SK-N-SH treated with all-trans-retinoic acid at 6 μM for 48 hours (cell line): ENCODE measurements around the gene ZNF101.

Experiments
- ATAC-seq: fragments of 200-7000 bp; cut with Tn5 transposase; 3 replicates; pipeline ENCODE4 v1.9.1; 2020; ENCODE audit warnings: mild to moderate bottlenecking, moderate library complexity
- ARNTL ChIP-seq: fragments of 450-650 bp; formaldehyde crosslinking; IDR thresholded peaks from 2 replicates; pipeline ENCODE4 v1.5.0; 2020; ENCODE audit warnings: low read depth, mild to moderate bottlenecking, moderate library complexity, borderline replicate concordance
- BACH2 ChIP-seq: fragments of 250-450 bp; sonication (Bioruptor Pico); IDR thresholded peaks from 2 replicates; pipeline ENCODE4 v1.9.0; 2021; ENCODE audit warnings: mild to moderate bottlenecking, borderline replicate concordance
- CSDC2 ChIP-seq: fragments of 250-450 bp; sonication (Bioruptor Pico); IDR thresholded peaks from 2 replicates; pipeline ENCODE4 v1.5.0; 2020; ENCODE audit warnings: mild to moderate bottlenecking, moderate library complexity
- GLIS3 ChIP-seq: fragments of 250-450 bp; sonication (Bioruptor Pico); IDR thresholded peaks from 2 replicates; pipeline ENCODE4 v1.5.0; 2020; ENCODE audit warnings: mild to moderate bottlenecking, moderate library complexity
- ISL1 ChIP-seq: fragments of 250-450 bp; sonication (Bioruptor Pico); IDR thresholded peaks from 2 replicates; pipeline ENCODE4 v2.1.2; 2022; ENCODE audit warnings: mild to moderate bottlenecking, moderate library complexity
- OSR1 ChIP-seq: fragments of 250-450 bp; sonication (Bioruptor Pico); IDR thresholded peaks from 2 replicates; pipeline ENCODE4 v1.8.0; 2022; ENCODE audit warnings: moderate library complexity, mild to moderate bottlenecking, inconsistent platforms
- RARB ChIP-seq: fragments of 250-450 bp; sonication (Bioruptor Pico); IDR thresholded peaks from 2 replicates; pipeline ENCODE4 v1.8.0; 2021; ENCODE audit warnings: mild to moderate bottlenecking, moderate library complexity
- SNAI2 ChIP-seq: fragments of 250-450 bp; sonication (Bioruptor Pico); IDR thresholded peaks from 2 replicates; pipeline ENCODE4 v1.5.0; 2020; ENCODE audit warnings: mild to moderate bottlenecking, moderate library complexity
- TCF4 ChIP-seq: fragments of 250-450 bp; sonication (Bioruptor Pico); IDR thresholded peaks from 2 replicates; pipeline ENCODE4 v1.8.0; 2021; ENCODE audit warnings: mild to moderate bottlenecking, moderate library complexity, borderline replicate concordance
- TOX ChIP-seq: fragments of 250-450 bp; sonication (Bioruptor Pico); IDR thresholded peaks from 2 replicates; pipeline ENCODE4 v1.8.0; 2021; ENCODE audit warnings: mild to moderate bottlenecking, moderate library complexity, borderline replicate concordance
- ZC3H10 ChIP-seq: fragments of 250-450 bp; sonication (Bioruptor Pico); IDR thresholded peaks from 2 replicates; pipeline ENCODE4 v1.5.1; 2021; ENCODE audit warnings: mild to moderate bottlenecking, moderate library complexity
- ZFP3 ChIP-seq: fragments of 250-450 bp; sonication (Bioruptor Pico); IDR thresholded peaks from 2 replicates; pipeline ENCODE4 v1.5.0; 2020; ENCODE audit warnings: mild to moderate bottlenecking, moderate library complexity
- ZFP30 ChIP-seq: fragments of 450-650 bp; formaldehyde crosslinking; IDR thresholded peaks from 2 replicates; pipeline ENCODE4 v1.5.0; 2022; ENCODE audit warnings: mild to moderate bottlenecking, moderate library complexity
- ZNF565 ChIP-seq: fragments of 450-650 bp; formaldehyde crosslinking; conservative IDR thresholded peaks from 2 replicates; pipeline ENCODE4 v1.5.0; 2020; ENCODE audit warnings: low read depth, mild to moderate bottlenecking, moderate library complexity
- ZNF70 ChIP-seq: fragments of 450-650 bp; formaldehyde crosslinking; IDR thresholded peaks from 2 replicates; pipeline ENCODE4 v1.5.0; 2020; ENCODE audit warnings: mild to moderate bottlenecking, moderate library complexity
- ZNF8 ChIP-seq: fragments of 450-650 bp; formaldehyde crosslinking; IDR thresholded peaks from 2 replicates; pipeline ENCODE4 v1.5.0; 2020; ENCODE audit warnings: mild to moderate bottlenecking, moderate library complexity
- TF ChIP-seq, protein P1 (sequence below): fragments of 250-450 bp; sonication (Bioruptor Pico); IDR thresholded peaks from 2 replicates; pipeline ENCODE4 v1.5.0; 2020; ENCODE audit warnings: mild to moderate bottlenecking, moderate library complexity
- TF ChIP-seq, protein P2 (sequence below): fragments of 250-450 bp; sonication (Bioruptor Pico); IDR thresholded peaks from 2 replicates; pipeline ENCODE4 v1.8.0; 2021; ENCODE audit warnings: low read depth, mild to moderate bottlenecking, moderate library complexity, borderline replicate concordance
- TF ChIP-seq, protein P3 (sequence below): fragments of 250-450 bp; sonication (Bioruptor Pico); IDR thresholded peaks from 2 replicates; pipeline ENCODE4 v1.5.1; 2020; ENCODE audit warnings: low read depth, mild to moderate bottlenecking, moderate library complexity
- TF ChIP-seq, protein P4 (sequence below): fragments of 250-450 bp; sonication (Bioruptor Pico); IDR thresholded peaks from 2 replicates; pipeline ENCODE4 v1.8.0; 2020; ENCODE audit warnings: mild to moderate bottlenecking, moderate library complexity, borderline replicate concordance

ZNF101 gene

DNA sequence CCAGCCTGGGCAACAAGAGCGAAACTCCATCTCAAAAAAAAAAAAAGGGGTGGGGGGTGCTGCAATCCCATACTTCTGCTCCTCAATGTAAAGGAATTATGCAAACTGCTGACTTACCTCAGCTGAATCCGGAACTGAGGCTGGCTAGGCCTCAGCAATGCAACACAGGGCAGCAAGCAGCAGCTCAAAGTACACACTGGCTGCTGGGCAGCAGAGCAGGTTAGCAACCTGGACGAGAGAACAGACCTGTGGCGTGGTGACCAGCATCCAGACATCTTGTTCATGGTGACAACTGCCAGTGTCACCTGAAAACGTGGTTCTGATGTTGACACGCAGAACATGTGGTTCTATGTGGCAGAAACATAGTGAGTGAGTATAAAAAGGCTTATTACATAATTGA, 36.2 kb downstream of the ZNF101 start:
- TF ChIP-seq TCF4 (CRISPR knock-in tag) (no peak), GLIS3 (CRISPR knock-in tag) (no peak), TOX (CRISPR knock-in tag) (no peak), ARNTL (no peak), ZFP3 (no peak), ZNF70 (no peak), ISL1 (CRISPR knock-in tag) (no peak), CSDC2 (CRISPR knock-in tag) (no peak), ZFP30 (CRISPR knock-in tag) (no peak), ZC3H10 (no peak), ZNF8 (CRISPR knock-in tag) (no peak)
- TF ChIP-seq, protein P1, sequence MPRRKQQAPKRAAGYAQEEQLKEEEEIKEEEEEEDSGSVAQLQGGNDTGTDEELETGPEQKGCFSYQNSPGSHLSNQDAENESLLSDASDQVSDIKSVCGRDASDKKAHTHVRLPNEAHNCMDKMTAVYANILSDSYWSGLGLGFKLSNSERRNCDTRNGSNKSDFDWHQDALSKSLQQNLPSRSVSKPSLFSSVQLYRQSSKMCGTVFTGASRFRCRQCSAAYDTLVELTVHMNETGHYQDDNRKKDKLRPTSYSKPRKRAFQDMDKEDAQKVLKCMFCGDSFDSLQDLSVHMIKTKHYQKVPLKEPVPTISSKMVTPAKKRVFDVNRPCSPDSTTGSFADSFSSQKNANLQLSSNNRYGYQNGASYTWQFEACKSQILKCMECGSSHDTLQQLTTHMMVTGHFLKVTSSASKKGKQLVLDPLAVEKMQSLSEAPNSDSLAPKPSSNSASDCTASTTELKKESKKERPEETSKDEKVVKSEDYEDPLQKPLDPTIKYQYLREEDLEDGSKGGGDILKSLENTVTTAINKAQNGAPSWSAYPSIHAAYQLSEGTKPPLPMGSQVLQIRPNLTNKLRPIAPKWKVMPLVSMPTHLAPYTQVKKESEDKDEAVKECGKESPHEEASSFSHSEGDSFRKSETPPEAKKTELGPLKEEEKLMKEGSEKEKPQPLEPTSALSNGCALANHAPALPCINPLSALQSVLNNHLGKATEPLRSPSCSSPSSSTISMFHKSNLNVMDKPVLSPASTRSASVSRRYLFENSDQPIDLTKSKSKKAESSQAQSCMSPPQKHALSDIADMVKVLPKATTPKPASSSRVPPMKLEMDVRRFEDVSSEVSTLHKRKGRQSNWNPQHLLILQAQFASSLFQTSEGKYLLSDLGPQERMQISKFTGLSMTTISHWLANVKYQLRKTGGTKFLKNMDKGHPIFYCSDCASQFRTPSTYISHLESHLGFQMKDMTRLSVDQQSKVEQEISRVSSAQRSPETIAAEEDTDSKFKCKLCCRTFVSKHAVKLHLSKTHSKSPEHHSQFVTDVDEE (CRISPR knock-in tag) = no peak
- TF ChIP-seq, protein P2, sequence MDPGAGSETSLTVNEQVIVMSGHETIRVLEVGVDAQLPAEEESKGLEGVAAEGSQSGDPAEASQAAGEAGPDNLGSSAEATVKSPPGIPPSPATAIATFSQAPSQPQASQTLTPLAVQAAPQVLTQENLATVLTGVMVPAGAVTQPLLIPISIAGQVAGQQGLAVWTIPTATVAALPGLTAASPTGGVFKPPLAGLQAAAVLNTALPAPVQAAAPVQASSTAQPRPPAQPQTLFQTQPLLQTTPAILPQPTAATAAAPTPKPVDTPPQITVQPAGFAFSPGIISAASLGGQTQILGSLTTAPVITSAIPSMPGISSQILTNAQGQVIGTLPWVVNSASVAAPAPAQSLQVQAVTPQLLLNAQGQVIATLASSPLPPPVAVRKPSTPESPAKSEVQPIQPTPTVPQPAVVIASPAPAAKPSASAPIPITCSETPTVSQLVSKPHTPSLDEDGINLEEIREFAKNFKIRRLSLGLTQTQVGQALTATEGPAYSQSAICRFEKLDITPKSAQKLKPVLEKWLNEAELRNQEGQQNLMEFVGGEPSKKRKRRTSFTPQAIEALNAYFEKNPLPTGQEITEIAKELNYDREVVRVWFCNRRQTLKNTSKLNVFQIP (CRISPR knock-in tag) = no peak
- TF ChIP-seq, protein P3, sequence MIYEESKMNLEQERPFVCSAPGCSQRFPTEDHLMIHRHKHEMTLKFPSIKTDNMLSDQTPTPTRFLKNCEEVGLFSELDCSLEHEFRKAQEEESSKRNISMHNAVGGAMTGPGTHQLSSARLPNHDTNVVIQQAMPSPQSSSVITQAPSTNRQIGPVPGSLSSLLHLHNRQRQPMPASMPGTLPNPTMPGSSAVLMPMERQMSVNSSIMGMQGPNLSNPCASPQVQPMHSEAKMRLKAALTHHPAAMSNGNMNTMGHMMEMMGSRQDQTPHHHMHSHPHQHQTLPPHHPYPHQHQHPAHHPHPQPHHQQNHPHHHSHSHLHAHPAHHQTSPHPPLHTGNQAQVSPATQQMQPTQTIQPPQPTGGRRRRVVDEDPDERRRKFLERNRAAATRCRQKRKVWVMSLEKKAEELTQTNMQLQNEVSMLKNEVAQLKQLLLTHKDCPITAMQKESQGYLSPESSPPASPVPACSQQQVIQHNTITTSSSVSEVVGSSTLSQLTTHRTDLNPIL = no peak

GRCh38 chr19:19710506-19710905, 41.9 kb downstream of the ZNF101 start:
- TF ChIP-seq SNAI2 (CRISPR knock-in tag) = no peak
- no peak for TF ChIP-seq ZFP3
- TF ChIP-seq, protein P2 (CRISPR knock-in tag) = no peak
- no peak for TF ChIP-seq ZNF8 (CRISPR knock-in tag)
- TF ChIP-seq, protein P4, sequence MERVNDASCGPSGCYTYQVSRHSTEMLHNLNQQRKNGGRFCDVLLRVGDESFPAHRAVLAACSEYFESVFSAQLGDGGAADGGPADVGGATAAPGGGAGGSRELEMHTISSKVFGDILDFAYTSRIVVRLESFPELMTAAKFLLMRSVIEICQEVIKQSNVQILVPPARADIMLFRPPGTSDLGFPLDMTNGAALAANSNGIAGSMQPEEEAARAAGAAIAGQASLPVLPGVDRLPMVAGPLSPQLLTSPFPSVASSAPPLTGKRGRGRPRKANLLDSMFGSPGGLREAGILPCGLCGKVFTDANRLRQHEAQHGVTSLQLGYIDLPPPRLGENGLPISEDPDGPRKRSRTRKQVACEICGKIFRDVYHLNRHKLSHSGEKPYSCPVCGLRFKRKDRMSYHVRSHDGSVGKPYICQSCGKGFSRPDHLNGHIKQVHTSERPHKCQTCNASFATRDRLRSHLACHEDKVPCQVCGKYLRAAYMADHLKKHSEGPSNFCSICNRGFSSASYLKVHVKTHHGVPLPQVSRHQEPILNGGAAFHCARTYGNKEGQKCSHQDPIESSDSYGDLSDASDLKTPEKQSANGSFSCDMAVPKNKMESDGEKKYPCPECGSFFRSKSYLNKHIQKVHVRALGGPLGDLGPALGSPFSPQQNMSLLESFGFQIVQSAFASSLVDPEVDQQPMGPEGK (CRISPR knock-in tag) = no peak
- no peak for TF ChIP-seq GLIS3 (CRISPR knock-in tag)
- TF ChIP-seq ZFP30 (CRISPR knock-in tag) = no peak
- TF ChIP-seq CSDC2 (CRISPR knock-in tag) = no peak
- TF ChIP-seq, protein P3 = no peak
- TF ChIP-seq ZC3H10 = no peak
- TF ChIP-seq RARB (CRISPR knock-in tag) = no peak
- TF ChIP-seq TOX (CRISPR knock-in tag) = no peak
- no peak for TF ChIP-seq BACH2
- TF ChIP-seq ARNTL = no peak
- no peak for TF ChIP-seq ZNF565
- no peak for TF ChIP-seq TCF4 (CRISPR knock-in tag)
- TF ChIP-seq, protein P1 (CRISPR knock-in tag) = no peak
- TF ChIP-seq OSR1 = no peak
- no peak for ATAC-seq

More for the DNA sequence above, 36.2 kb downstream of the ZNF101 start:
- ATAC-seq = no peak
